Measurements from ENCODE around the gene PLA2G4F.

Gene PLA2G4F

DNA sequence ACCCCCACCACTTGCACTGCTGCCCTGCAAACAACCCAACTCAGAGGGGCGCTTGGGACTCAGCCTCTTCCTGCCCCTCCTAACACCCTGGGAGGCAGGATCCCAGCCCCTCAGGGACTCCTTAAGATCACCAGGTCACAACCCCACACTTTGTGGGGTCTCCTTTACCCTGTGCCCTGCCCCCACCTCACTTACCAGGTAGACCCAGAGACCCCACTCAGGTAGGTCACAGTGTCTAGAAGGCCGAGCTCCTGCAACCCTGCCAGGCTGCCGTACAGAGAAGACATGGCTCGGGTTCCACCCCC lies 9.1 kb downstream of the PLA2G4F start:
- ChIA-PET POLR2A (no interaction called here), CTCF (no interaction called here)
- TF ChIP-seq ZNF384 (IDR thresholded peaks at IDR 0.05) (no peak), CTBP1 (IDR thresholded peaks at IDR 0.05; ENCODE audit: borderline replicate concordance) (no peak), SUZ12 (IDR thresholded peaks at IDR 0.05) (no peak), ARNT (IDR thresholded peaks at IDR 0.05) (no peak), LEF1 (IDR thresholded peaks at IDR 0.05; ENCODE audit: borderline replicate concordance) (no peak), NFRKB (IDR thresholded peaks at IDR 0.05) (no peak)
- TF ChIP-seq, protein P1, sequence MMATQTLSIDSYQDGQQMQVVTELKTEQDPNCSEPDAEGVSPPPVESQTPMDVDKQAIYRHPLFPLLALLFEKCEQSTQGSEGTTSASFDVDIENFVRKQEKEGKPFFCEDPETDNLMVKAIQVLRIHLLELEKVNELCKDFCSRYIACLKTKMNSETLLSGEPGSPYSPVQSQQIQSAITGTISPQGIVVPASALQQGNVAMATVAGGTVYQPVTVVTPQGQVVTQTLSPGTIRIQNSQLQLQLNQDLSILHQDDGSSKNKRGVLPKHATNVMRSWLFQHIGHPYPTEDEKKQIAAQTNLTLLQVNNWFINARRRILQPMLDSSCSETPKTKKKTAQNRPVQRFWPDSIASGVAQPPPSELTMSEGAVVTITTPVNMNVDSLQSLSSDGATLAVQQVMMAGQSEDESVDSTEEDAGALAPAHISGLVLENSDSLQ (IDR thresholded peaks at IDR 0.05): no peak
- DNase-seq (ENCODE audit: extremely low spot score): no peak

DNA sequence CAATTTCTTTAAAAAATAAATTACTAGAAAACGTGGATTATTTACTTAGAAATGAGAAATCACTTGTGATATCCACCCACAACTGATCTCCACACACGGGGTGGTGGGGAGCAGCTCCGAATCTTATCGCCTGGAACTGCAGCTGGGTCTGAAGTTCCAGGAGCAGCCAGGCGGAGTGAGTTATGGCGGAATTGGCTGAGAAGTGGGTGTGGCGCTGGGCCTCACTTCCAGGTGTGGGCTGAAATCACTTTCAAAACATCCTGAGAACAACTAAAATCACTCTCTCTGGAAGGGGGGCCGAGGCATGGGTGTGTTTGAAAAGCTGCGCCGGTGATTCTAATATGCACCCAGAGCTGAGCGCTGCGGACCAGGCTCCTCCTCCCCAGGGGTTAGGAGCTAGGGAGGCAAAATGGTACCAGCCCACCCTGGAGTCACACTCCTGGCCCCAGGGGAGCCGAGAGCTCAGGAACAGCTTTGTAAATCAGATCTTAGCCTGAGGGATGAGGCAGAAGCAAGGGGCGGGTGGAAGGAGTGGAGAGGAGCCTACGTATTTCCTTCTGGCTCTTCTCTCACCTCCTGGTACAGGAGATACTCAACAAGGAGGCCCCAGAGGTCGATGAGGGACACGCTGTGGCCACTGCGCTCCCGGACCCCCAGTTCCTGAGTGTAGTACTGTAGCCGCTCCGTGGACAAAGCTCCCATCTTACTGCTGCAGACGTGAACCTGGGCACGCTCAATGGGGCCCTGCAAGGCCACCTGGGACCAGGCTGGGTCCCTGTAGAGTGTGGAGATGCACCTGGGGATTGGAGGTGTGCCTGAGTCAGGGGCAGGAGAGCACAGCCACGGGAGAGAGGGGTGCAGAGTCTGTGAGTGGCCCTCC lies 9.6 kb downstream of the PLA2G4F start:
- ChIA-PET POLR2A (no interaction called here), CTCF (no interaction called here)
- DNase-seq (ENCODE audit: extremely low spot score): no peak
- TF ChIP-seq SUZ12 (IDR thresholded peaks at IDR 0.05): no peak
- no peak for TF ChIP-seq LEF1 (IDR thresholded peaks at IDR 0.05; ENCODE audit: borderline replicate concordance)
- TF ChIP-seq, protein P1 (IDR thresholded peaks at IDR 0.05): no peak
- no peak for TF ChIP-seq CTBP1 (IDR thresholded peaks at IDR 0.05; ENCODE audit: borderline replicate concordance)
- TF ChIP-seq FOXA1 (IDR thresholded peaks at IDR 0.05): no peak
- TF ChIP-seq SP1 (IDR thresholded peaks at IDR 0.05): no peak
- TF ChIP-seq ZNF384 (IDR thresholded peaks at IDR 0.05): no peak
- TF ChIP-seq L3MBTL2 (conservative IDR thresholded peaks at IDR 0.05): no peak
- no peak for TF ChIP-seq ARNT (IDR thresholded peaks at IDR 0.05)
- no peak for TF ChIP-seq FOXM1 (IDR thresholded peaks at IDR 0.05; ENCODE audit: borderline replicate concordance)
- TF ChIP-seq BHLHE40 (IDR thresholded peaks at IDR 0.05; ENCODE audit: borderline replicate concordance): no peak
- TF ChIP-seq HDGF (IDR thresholded peaks at IDR 0.05; ENCODE audit: borderline replicate concordance): no peak

DNA sequence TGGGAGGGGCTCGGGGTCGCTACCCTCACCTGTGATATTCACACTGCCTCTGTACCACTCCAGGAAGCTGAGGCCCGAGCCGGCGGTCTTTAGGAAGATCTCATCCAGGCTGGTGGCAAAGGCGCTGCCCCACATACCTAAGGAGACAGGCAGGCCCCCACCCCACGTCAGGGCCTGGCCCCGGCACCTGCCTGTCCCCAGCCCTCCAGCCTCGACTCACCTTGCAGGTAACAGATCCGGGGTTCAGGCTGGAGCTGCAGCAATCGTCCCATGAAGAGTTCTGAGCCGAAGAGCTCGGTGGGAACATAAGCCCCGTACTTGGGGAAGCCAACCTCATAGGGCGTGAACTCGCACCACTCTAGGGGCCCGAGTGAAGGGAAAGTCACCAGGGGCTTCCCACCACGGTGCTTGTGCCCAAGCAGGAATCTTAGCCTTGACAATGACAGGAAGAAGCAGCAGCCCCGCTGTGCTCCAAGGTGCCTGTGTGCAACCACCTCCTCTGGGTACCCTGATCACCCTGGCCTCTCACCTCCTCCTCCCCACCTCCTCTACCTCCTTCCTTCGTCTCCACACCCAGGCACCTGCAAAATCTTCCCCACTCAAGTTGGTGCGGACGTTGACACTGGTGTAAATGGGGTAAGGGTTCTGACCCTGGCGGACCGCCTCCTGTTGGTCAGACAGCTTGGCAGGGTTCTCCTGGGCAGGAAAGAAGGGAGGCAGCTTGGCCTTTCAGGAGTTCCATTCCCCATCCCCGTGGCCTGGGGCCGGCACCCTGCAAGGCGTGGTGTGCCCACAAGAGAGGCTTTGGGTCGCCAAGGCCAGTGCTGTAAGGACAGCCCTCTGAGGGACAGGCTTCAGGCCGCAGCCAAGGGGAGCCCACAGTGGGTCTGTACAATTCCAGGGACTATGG lies 10.6 kb downstream of the PLA2G4F start:
- ChIA-PET POLR2A (no interaction called here), CTCF (no interaction called here)
- no peak for DNase-seq (ENCODE audit: extremely low spot score)
- TF ChIP-seq HDGF (IDR thresholded peaks at IDR 0.05; ENCODE audit: borderline replicate concordance) (no peak), LEF1 (IDR thresholded peaks at IDR 0.05; ENCODE audit: borderline replicate concordance) (no peak), ELF4 (IDR thresholded peaks at IDR 0.05) (no peak), FOXM1 (IDR thresholded peaks at IDR 0.05; ENCODE audit: borderline replicate concordance) (no peak), NFRKB (IDR thresholded peaks at IDR 0.05) (no peak), SP1 (IDR thresholded peaks at IDR 0.05) (no peak), FOXA1 (IDR thresholded peaks at IDR 0.05) (no peak), L3MBTL2 (conservative IDR thresholded peaks at IDR 0.05) (no peak)

DNA sequence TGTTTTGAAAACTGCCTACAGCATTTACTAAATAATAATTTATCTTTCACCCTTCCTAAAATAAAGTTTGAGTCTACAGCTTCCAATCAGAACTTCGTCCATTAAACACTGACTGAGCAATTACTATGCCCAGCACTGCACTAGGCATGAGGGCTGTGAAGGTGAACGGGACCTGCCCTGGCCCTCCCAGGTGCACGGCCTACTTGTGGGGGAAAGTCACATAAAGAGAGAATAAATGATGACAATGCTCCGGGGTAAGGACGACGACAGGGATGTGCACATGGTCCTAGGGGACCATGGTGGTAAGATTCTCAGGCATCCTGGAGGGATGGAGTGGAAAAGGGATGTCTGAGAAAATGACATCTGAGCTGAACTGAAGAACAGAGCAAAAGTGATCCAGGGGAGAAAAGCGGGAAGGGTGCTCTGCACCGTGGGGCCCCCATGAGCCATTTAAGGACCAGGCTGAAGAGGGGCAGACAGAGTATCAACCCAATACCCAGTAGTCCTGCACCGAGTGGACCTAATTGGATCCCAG lies 11.5 kb downstream of the PLA2G4F start:
- ChIA-PET CTCF (no interaction called here), POLR2A (no interaction called here)
- no peak for TF ChIP-seq FOXK2 (IDR thresholded peaks at IDR 0.05)
- TF ChIP-seq LEF1 (IDR thresholded peaks at IDR 0.05; ENCODE audit: borderline replicate concordance): no peak
- no peak for TF ChIP-seq SUZ12 (IDR thresholded peaks at IDR 0.05)
- TF ChIP-seq FOXA1 (IDR thresholded peaks at IDR 0.05): no peak
- no peak for TF ChIP-seq CTBP1 (IDR thresholded peaks at IDR 0.05; ENCODE audit: borderline replicate concordance)
- TF ChIP-seq HDGF (IDR thresholded peaks at IDR 0.05; ENCODE audit: borderline replicate concordance): no peak
- TF ChIP-seq SP1 (IDR thresholded peaks at IDR 0.05): no peak
- TF ChIP-seq L3MBTL2 (conservative IDR thresholded peaks at IDR 0.05): no peak
- TF ChIP-seq FOXM1 (IDR thresholded peaks at IDR 0.05; ENCODE audit: borderline replicate concordance): no peak
- no peak for TF ChIP-seq ELF4 (IDR thresholded peaks at IDR 0.05)
- TF ChIP-seq ZNF384 (IDR thresholded peaks at IDR 0.05): no peak
- TF ChIP-seq TARDBP (IDR thresholded peaks at IDR 0.05): no peak
- TF ChIP-seq, protein P1 (IDR thresholded peaks at IDR 0.05): no peak
- no peak for DNase-seq (ENCODE audit: extremely low spot score)

DNA sequence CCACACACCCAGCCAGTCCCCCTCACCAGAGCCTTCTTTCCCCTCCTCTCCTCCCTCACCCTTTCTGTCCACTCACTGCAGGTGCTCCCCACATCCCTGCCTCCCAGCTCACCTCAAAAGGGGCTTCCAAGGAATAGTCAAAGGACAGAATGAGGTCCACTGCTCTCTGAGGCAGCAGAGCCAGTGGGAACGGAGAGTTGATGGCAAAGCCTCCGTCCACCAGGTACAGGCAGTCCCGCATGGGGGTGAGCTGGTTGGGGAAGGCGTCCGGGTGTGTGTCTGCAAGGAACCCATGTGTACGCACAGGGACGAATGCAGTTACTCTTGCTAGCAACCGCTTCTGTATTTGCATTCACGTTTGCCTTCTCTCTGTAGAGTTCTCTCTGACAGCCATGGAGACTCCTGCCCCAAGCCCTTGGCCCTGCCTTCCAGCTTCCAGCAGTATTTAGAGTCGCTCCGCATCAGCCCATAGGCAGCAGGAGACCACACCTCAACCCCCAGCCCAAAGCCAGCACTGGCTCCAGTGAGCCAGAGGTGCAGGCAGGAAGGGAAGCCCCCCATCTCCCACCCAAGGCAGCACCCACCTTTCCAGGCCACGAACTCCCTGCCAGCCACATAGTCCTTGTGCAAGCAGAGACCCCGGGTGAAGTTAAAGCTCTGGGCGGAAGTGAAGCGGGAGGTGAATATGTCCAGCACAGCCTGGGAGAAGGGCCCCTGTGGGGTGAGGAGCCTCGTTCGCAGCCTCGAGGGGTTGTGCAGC lies 12.4 kb downstream of the PLA2G4F start:
- POLR2A ChIA-PET: no interaction called here
- DNase-seq (ENCODE audit: extremely low spot score): no peak
- CTCF ChIA-PET: no interaction called here
- TF ChIP-seq FOXK2 (IDR thresholded peaks at IDR 0.05) (no peak), ZNF384 (IDR thresholded peaks at IDR 0.05) (no peak), BHLHE40 (IDR thresholded peaks at IDR 0.05; ENCODE audit: borderline replicate concordance) (no peak), FOXM1 (IDR thresholded peaks at IDR 0.05; ENCODE audit: borderline replicate concordance) (no peak), TARDBP (IDR thresholded peaks at IDR 0.05) (no peak), ELF4 (IDR thresholded peaks at IDR 0.05) (no peak), HDGF (IDR thresholded peaks at IDR 0.05; ENCODE audit: borderline replicate concordance) (no peak), LEF1 (IDR thresholded peaks at IDR 0.05; ENCODE audit: borderline replicate concordance) (no peak), L3MBTL2 (conservative IDR thresholded peaks at IDR 0.05) (no peak), FOXA1 (IDR thresholded peaks at IDR 0.05) (no peak), CTBP1 (IDR thresholded peaks at IDR 0.05; ENCODE audit: borderline replicate concordance) (no peak), ARNT (IDR thresholded peaks at IDR 0.05) (no peak), SUZ12 (IDR thresholded peaks at IDR 0.05) (no peak), NFRKB (IDR thresholded peaks at IDR 0.05) (no peak)
- TF ChIP-seq, protein P1 (IDR thresholded peaks at IDR 0.05): no peak
